Measurements from ENCODE around the gene HPGDS.
A peak's percentile ranks its signal among the peaks of the same experiment; 100 is the strongest.
"Not testable (repeated sequence)": the region's sequence is repeated elsewhere in the genome, so short reads cannot be mapped to it uniquely, and the experiment has no call there.

The HPGDS gene

GRCh38 chr4:94302191-94302590, 40.4 kb downstream of the HPGDS start:
- no peak overlapping the region for H3K9ac ChIP-seq (ENCODE audit: insufficient read length)
- H3K27ac ChIP-seq, result no peak overlapping the region
- DNase-seq (ENCODE audit: low read depth, low spot score), result no peak
- TF ChIP-seq POLR2AphosphoS5 (IDR thresholded peaks at IDR 0.05; ENCODE audit: borderline replicate concordance, low read depth, low read length), result no peak
- no peak for TF ChIP-seq EZH2 (IDR thresholded peaks at IDR 0.05)
- no peak for TF ChIP-seq FOXP2 (optimal IDR thresholded peaks at IDR 0.05; ENCODE audit: control extremely low read depth, extremely low read length, insufficient read depth)
- no peaks in the 10 kb centered on the region for H3K9me3 ChIP-seq (ENCODE audit: low read depth, low read length)
- no peak overlapping the region for H3K4me3 ChIP-seq
- H3K36me3 ChIP-seq (ENCODE audit: insufficient read depth, low read length), result no peaks in the 10 kb centered on the region

GRCh38 chr4:94298725-94299252, 43.8 kb downstream of the HPGDS start:
- no peaks in the 10 kb centered on the region for H3K9me3 ChIP-seq (ENCODE audit: low read depth, low read length)
- H3K9ac ChIP-seq (ENCODE audit: insufficient read length), result no peak overlapping the region
- H3K4me3 ChIP-seq, result no peak overlapping the region
- no peak for DNase-seq (ENCODE audit: low read depth, low spot score)
- H3K36me3 ChIP-seq (ENCODE audit: insufficient read depth, low read length), result no peaks in the 10 kb centered on the region
- TF ChIP-seq EZH2 (IDR thresholded peaks at IDR 0.05) (no peak), POLR2AphosphoS5 (IDR thresholded peaks at IDR 0.05; ENCODE audit: borderline replicate concordance, low read depth, low read length) (no peak), FOXP2 (optimal IDR thresholded peaks at IDR 0.05; ENCODE audit: control extremely low read depth, extremely low read length, insufficient read depth) (no peak)
- H3K27ac ChIP-seq, result no peak overlapping the region

GRCh38 chr4:94295473-94295872, 47.2 kb downstream of the HPGDS start:
- H3K36me3 ChIP-seq (ENCODE audit: insufficient read depth, low read length), result peaks cover 18% of the 10 kb centered on the region
- H3K4me3 ChIP-seq; H3K9ac ChIP-seq (ENCODE audit: insufficient read length); H3K9me3 ChIP-seq (ENCODE audit: low read depth, low read length); DNase-seq (ENCODE audit: low read depth, low spot score); H3K27ac ChIP-seq: not testable (repeated sequence)

DNA sequence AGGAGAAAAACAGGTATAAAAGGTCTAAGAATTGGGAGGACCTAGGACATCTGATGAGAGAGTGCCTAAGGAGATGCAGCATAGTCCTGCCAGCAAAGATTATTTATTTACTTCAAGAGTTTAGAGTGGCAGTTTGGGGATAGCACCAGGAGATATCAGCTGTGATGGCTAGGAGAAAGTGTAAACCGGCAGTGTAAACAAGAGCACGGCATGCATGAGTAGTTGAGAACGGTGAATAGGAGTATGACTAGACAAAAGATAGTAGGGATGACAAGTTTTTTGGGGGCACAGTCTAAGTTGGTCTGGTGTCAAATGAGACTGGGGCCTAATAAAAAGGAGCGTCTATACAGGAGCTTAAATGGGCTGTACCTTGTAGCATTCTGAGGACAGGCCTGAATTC, 48.7 kb downstream of the HPGDS start:
- not testable (repeated sequence) for DNase-seq (ENCODE audit: low read depth, low spot score); H3K9ac ChIP-seq (ENCODE audit: insufficient read length); H3K9me3 ChIP-seq (ENCODE audit: low read depth, low read length); H3K27ac ChIP-seq; H3K4me3 ChIP-seq
- peaks cover 25% of the 10 kb centered on the region for H3K36me3 ChIP-seq (ENCODE audit: insufficient read depth, low read length)

- TF ChIP-seq EZH2 (IDR thresholded peaks at IDR 0.05) (no peak), FOXP2 (optimal IDR thresholded peaks at IDR 0.05; ENCODE audit: control extremely low read depth, extremely low read length, insufficient read depth) (no peak), POLR2AphosphoS5 (IDR thresholded peaks at IDR 0.05; ENCODE audit: borderline replicate concordance, low read depth, low read length) (no peak)
- Histone ChIP-seq H3K4me3 (no peak overlapping the region), H3K9ac (ENCODE audit: insufficient read length) (no peak overlapping the region), H3K9me3 (ENCODE audit: low read depth, low read length) (no peaks in the 10 kb centered on the region), H3K27ac (no peak overlapping the region), H3K36me3 (ENCODE audit: insufficient read depth, low read length) (peaks cover 51% of the 10 kb centered on the region)
- no peak for DNase-seq (ENCODE audit: low read depth, low spot score)
Measured at GRCh38 chr4:94290245-94290644, 52.4 kb downstream of the HPGDS start.

GRCh38 chr4:94285666-94286065, 57.0 kb downstream of the HPGDS start:
- TF ChIP-seq POLR2AphosphoS5 (IDR thresholded peaks at IDR 0.05; ENCODE audit: borderline replicate concordance, low read depth, low read length) (no peak), FOXP2 (optimal IDR thresholded peaks at IDR 0.05; ENCODE audit: control extremely low read depth, extremely low read length, insufficient read depth) (no peak), EZH2 (IDR thresholded peaks at IDR 0.05) (no peak)
- Histone ChIP-seq H3K36me3 (ENCODE audit: insufficient read depth, low read length) (peaks cover 68% of the 10 kb centered on the region), H3K27ac (no peak overlapping the region), H3K9me3 (ENCODE audit: low read depth, low read length) (no peaks in the 10 kb centered on the region), H3K9ac (ENCODE audit: insufficient read length) (no peak overlapping the region), H3K4me3 (no peak overlapping the region)
- no peak for DNase-seq (ENCODE audit: low read depth, low spot score)

- DNase-seq (ENCODE audit: low read depth, low spot score), result no peak
- Histone ChIP-seq H3K27ac (no peak overlapping the region), H3K4me3 (no peak overlapping the region), H3K9ac (ENCODE audit: insufficient read length) (no peak overlapping the region), H3K36me3 (ENCODE audit: insufficient read depth, low read length) (peaks cover 68% of the 10 kb centered on the region), H3K9me3 (ENCODE audit: low read depth, low read length) (no peaks in the 10 kb centered on the region)
- TF ChIP-seq EZH2 (IDR thresholded peaks at IDR 0.05), result no peak
- no peak for TF ChIP-seq POLR2AphosphoS5 (IDR thresholded peaks at IDR 0.05; ENCODE audit: borderline replicate concordance, low read depth, low read length)
- no peak for TF ChIP-seq FOXP2 (optimal IDR thresholded peaks at IDR 0.05; ENCODE audit: control extremely low read depth, extremely low read length, insufficient read depth)
Measured at GRCh38 chr4:94284889-94285288, 57.7 kb downstream of the HPGDS start.

GRCh38 chr4:94278781-94279180, 63.9 kb downstream of the HPGDS start:
- no peak for TF ChIP-seq POLR2AphosphoS5 (IDR thresholded peaks at IDR 0.05; ENCODE audit: borderline replicate concordance, low read depth, low read length)
- TF ChIP-seq FOXP2 (optimal IDR thresholded peaks at IDR 0.05; ENCODE audit: control extremely low read depth, extremely low read length, insufficient read depth), result no peak
- no peak for TF ChIP-seq EZH2 (IDR thresholded peaks at IDR 0.05)
- Histone ChIP-seq H3K27ac (no peak overlapping the region; the same call in 1 of the 2 replicates), H3K4me3 (no peak overlapping the region), H3K9ac (ENCODE audit: insufficient read length) (no peak overlapping the region), H3K9me3 (ENCODE audit: low read depth, low read length) (no peaks in the 10 kb centered on the region), H3K36me3 (ENCODE audit: insufficient read depth, low read length) (peaks cover 90% of the 10 kb centered on the region)
- DNase-seq (ENCODE audit: low read depth, low spot score), result no peak

DNA sequence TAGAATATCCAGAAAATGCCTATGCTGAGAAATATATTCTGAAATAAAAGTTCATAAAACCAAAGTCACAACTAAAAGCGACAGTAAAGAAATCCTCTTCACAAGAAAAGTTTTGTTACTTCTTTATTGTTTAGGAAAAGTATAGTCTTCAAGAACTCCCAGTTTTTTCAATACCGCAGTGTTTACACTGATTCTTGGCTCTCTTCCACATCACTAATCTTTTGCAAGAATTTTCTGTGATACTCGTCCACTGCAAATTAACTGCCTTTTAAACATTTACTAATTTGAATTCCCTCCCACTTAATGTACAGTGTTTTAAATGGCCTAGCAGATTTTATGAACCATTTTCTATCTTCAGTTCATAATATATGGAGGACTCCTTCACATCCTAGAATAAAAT, 65.1 kb downstream of the HPGDS start:
- DNase-seq (ENCODE audit: low read depth, low spot score), result no peak
- TF ChIP-seq EZH2 (IDR thresholded peaks at IDR 0.05), result no peak
- TF ChIP-seq FOXP2 (optimal IDR thresholded peaks at IDR 0.05; ENCODE audit: control extremely low read depth, extremely low read length, insufficient read depth), result no peak
- no peak for TF ChIP-seq POLR2AphosphoS5 (IDR thresholded peaks at IDR 0.05; ENCODE audit: borderline replicate concordance, low read depth, low read length)
- peak overlapping the region; percentile 34; the same call in 1 of the 2 replicates for H3K27ac ChIP-seq
- no peaks in the 10 kb centered on the region for H3K9me3 ChIP-seq (ENCODE audit: low read depth, low read length)
- H3K36me3 ChIP-seq (ENCODE audit: insufficient read depth, low read length), result peaks cover 90% of the 10 kb centered on the region
- H3K4me3 ChIP-seq, result no peak overlapping the region
- no peak overlapping the region for H3K9ac ChIP-seq (ENCODE audit: insufficient read length)
